Left renal pelvis (tissue), 4 donors: Measurements from ENCODE around the gene SLCO2B1. TPM values are rescaled to one million over a fixed set of nuclear protein-coding genes. Genes with fewer than 3 reads are reported as not detected.

Experiments
- DNase-seq, 4 donors: peaks; one replicate each; pipeline ENCODE4 v3.0.0-alpha.2; 2013; ENCODE audit warnings: low read depth in 4 of 4, low spot score in 3 of 4
- polyA plus RNA-seq, 4 donors: library from polyadenylated mRNA; unstranded; fragments of 120-200 nt; gene quantifications; one replicate each; pipeline ENCODE4 v1.2.1, GENCODE V29; 2013; ENCODE audit not compliant: insufficient read length in 4 of 4

The SLCO2B1 gene
- polyA plus RNA-seq, 4 donors: 6.3 to 10.3 (median 9.3) TPM

DNA sequence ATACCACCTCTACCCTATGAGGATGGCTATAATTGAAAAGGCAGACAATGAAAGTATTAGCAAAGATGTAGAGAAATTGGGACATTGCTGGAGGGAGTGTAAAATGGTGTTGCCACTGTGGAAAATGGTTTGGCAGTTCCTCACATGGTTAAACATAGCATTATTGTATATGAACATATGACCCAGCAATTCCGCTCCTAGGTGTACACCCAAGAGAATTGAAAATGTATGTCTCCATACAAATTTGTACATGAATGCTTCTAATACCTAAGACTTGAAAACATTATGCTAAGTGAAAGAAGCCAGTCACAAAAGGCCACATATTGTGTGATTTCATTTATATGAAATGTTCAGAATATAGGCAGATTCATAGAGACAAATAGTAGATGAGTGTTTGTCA is 10.0 kb downstream of the SLCO2B1 start:
- DNase-seq: no peak

DNA sequence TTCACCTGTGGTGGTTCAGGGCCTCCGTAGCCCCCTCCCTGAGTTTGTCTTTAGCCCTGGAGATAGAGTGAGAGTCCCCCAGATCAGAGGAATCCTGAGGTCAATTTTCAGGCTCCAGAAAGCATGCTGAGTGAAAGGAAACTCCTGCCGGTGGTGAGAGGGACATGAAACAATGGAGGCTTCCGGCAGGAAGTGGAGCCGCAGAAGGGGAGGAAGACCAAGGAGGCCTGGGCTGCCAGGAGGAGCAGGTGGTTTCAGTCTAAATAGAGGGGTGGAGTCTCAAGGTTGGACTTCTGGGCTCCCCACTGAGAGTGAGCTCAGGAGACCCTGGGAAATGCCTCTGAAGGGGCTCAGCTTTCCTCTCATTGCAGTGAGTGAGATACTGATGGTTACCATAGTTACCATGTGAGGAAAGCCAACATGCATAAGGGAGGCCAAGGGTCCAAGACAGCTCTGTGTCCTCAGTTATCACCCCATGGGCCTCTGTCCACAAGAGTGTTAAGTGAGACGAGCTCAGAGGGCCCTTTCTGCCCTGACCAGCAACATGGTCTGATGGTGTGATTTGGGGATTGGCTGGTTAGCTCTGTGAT is 10.7 kb downstream of the SLCO2B1 start:
- DNase-seq: no peak

DNA sequence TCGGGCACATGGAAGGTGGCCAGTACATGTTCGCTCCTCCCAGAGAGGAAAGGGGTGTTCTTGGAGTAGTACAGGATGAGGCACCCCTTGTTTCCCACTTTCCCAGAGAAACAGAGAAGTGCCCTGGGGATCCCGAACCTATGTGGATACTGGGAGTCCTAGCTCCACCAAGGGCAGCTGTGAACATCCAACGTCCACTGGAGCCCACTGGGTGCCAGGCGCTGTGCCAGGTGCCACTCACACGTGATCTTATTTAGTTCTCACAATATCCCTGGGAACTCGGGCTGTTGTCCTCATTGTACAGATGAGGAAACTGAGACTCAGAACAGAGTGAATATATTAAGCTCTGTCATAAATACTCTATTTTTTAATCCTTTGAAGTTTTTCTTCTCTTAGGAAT is 12.0 kb downstream of the SLCO2B1 start:
- no peak for DNase-seq

DNA sequence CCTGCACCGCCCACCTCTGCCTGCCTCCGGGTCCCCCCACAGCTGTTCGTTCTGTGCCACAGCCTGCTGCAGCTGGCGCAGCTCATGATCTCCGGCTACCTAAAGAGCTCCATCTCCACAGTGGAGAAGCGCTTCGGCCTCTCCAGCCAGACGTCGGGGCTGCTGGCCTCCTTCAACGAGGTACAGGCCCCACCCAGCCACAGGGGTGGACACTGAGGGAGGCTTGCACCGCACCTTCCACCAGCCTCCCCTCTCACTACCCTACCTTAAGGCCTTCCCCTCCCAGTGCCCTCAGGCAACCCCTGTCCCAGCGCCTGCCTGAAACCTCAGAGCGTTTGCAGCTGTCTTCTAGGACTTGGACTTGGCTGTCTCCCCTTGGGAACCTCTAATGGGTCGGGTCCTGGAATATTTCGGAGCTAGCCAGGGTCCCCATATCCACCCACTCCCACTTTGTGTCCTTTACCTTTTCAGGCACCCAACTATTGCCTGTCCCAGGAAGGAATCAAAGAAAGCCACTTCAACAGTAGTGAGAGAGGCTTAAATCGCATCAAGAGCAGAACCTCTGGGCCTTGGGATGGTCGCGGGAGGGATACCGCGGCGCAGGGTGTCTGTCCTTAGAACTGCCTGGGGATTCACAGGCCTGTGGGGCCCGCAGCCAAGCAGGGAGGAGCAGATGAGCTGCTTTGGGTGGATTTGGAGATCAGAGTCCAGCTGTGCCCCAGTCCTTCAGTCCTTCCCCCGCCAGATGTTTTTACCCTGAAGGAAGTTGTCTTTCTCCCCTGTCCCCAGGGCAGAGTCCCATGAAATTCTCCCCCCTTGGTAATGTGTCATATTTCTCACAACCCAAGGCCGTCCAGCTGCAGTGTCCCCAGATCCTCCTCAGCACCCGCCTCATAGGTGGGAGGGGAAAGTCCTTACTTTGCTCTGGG is 13.3 kb downstream of the SLCO2B1 start:
- no peak for DNase-seq

DNA sequence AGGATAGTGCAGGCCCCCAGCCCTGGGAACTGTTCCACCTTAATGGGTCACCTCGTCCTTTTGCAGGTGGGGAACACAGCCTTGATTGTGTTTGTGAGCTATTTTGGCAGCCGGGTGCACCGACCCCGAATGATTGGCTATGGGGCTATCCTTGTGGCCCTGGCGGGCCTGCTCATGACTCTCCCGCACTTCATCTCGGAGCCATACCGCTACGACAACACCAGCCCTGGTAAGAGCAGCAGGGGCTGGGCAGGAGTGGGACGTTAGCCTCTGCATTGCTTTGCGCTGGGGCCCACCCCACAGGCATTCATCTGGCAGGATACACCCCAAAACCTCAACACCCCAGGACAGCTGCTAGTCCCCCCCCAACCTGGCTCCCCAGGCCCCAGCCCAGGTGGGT is 14.8 kb downstream of the SLCO2B1 start:
- DNase-seq: no peak

DNA sequence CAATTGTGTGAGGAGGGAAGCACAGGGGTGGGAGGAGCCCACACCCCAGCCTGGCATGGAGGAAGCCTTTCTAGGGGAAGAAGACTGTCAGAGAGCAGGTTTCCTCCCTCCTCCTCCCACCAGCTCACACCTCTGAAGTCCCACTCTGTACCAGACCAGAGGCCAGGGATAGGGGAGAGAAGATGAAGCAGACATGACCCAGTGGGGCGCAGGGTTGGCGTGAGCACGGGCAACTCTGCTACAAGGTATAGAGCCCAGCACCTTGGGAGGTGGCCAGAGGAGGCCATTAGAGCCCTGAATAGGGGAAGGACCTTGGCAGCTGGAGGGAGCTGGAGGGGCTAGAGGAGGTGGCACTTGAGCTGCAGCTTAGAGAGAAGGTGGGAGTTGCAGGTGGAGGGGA is 15.9 kb downstream of the SLCO2B1 start:
- no peak for DNase-seq

DNA sequence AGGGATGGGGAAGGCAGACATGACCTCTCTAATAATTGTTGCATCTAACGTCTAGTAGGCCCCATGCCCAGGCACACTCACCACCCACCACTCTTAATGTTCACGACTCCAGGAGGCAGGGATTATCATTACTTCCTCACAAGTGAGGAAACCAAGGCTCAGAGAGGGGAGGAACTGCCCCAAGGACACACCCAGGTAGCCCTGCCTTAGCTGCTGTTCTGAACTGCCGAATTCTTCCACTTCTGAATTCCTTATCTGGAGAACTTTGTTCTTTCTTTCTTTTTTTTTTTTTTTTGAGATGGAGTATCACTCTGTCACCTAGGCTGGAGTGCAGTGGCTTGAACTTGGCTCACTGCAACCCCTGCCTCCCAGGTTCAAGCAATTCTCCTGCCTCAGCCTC is 16.7 kb downstream of the SLCO2B1 start:
- DNase-seq: no peak

DNA sequence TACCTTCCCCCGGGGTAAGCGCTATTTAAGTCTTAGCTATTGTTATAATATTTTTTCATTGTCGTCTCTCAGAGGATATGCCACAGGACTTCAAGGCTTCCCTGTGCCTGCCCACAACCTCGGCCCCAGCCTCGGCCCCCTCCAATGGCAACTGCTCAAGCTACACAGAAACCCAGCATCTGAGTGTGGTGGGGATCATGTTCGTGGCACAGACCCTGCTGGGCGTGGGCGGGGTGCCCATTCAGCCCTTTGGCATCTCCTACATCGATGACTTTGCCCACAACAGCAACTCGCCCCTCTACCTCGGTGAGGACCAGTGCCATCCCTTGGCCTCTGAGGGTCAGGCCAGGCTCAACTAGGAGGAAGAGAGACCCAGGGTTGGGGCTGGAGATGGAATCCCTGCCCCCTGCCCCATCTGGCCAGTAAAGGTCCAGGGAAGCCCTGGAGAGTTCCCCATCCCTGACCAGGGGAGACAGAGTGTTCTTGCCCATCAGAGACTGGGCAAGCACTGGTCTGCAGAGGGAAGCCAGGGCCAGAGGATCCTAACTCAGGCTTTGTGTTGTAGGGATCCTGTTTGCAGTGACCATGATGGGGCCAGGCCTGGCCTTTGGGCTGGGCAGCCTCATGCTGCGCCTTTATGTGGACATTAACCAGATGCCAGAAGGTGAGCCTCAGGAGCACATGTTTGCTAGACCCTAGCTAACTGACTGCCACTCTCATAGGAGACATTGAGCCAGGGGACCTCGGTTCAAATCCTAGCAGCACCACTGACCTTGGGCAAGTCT is 18.4 kb downstream of the SLCO2B1 start:
- no peak for DNase-seq

DNA sequence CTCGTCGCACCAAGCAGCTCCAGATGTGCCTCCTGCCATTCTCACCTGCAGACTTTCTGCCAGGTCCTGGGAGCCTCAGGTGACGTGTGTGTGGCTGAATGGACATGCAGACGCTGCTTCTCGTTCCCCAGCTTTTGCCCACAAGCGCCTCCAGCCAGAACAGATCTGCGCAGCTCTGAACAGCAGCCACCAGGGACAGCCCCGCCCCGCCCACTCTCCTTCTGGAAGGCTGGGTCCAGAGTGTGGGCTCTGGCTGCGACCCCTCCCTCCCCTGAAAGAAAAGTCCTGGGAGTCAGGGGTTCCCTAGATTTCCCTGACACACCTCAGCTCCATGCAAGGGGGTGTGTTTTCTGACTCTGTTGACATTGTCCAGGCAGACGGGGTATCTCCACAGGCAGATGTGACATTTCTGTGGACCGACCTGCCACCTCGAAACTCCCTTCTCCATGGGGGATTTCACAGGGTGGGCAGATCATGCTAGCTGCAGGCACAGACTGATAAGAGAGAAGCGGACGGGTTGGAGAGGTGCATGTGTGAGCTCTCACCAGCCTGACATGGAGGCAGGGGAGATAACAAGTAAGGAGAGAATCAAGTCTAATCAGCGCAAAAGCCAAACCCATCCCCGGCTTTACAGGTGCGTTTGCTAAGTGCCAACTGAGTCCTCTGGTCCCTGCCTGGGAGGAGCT is 19.8 kb downstream of the SLCO2B1 start:
- no peak for DNase-seq

DNA sequence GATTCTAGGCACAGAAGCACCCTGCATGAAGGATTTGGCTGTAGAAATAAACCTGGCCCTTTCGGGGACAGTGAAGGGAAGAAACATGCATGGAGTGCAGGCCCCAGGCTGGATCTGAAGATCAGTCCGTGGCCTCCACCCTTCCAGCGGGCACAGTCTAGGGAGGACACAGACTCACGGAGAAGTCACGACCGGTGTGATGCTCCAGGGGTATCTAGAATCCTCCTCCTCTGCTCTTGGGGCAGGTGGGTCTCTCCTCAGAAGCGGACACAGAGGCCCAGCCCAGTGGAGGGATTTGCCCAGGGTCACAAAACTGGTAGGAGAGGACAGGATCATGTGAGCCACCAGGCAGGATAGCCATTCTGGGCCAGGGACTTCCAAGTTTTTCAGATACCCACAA is 22.4 kb downstream of the SLCO2B1 start:
- DNase-seq: no peak

DNA sequence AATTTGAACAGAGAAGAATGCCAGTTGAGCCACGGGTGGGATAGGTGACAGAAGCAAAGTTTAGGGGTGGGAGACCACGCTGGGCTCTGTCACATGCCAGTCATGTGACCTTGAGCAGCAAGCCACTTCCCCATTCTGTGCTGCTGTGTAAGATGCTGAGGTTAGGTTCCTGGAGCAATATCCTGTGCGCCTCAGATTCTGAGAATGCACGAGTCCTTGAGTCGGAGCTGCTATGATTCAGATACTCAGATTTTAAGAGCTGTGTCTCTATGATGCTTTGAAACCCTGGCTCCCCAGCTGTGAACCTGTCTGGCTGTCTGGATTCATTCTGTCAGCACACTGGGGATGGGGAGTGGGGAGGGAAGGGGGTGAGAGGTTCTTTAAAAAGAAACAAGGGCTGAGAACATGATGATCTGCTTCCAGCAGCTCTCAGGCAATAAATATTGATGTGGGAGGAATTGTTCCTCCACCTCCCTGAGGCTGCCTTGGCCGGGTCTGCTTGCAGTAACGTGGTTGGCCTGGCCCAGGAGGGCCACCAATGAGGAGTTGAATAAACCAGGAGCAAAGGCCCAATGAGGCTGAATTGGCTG is 24.0 kb downstream of the SLCO2B1 start:
- DNase-seq: no peak

DNA sequence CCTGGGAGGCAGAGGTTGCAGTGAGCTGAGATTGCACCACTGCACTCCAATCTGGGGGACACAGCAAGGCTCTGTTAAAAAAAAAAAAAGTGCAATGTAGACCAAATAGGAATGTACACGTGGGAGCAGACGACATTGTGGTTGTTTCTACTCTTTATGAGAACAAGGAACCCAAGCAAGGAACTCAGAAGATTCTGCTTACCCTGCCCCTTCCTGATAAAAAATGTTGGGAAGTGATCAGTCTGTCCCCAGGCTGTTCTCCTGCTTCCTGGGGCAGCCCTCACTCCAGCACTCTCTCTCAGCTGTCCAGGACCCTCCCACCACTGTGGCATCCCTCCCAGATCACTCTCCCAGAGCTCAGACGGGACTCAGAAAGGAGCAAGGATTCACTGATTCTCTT is 31.8 kb downstream of the SLCO2B1 start:
- DNase-seq: no peak

DNA sequence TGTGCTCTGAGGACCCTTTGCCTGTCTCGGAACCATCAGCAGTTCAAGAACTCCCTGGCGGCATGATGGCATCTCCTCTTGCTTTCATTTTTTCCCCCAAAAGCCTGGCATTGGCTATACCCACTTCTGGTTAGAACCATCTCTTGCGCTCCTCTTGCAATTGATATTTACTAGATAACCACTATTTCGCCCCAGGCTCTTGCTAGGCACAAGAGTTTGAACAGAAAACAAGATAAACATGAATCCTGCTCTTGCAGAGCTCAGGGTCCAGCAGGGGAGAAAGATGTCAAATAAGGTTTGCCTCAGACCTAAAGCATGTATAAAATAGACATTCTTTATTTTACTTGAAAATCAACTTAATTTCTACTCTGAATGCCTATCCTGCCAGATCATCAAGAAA is 33.1 kb downstream of the SLCO2B1 start:
- no peak for DNase-seq

DNA sequence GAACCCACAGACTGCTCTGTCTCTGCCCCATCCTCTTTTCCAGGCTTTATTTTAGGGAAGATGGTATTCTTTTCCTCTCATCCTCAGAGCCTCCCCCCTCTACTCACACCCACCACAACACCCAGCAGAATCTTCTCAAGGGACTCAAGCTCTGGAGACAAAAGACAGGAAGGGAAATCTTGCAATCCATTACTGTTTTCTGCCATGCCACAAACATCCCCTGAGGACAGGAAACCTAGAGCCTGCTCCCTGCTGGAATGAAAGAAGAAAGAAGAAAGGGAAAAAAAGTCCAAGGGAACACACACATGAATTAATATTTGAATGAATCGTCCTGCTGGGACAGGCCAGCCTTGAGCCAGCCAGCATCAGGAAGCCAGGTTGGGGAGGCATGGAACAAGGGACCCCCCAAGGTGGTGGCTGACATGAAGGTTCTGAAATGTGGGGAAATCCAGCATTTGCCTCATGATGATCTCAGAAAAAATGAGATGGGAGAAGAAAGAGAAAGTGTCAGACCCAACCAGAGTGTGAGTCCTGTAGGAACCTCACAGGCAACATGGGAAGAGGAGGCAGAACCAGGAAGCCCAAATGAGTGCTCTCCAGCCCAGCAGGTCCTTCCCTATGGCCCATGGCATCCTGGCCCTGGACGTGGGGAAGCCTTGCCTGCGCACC is 34.0 kb downstream of the SLCO2B1 start:
- no peak for DNase-seq

DNA sequence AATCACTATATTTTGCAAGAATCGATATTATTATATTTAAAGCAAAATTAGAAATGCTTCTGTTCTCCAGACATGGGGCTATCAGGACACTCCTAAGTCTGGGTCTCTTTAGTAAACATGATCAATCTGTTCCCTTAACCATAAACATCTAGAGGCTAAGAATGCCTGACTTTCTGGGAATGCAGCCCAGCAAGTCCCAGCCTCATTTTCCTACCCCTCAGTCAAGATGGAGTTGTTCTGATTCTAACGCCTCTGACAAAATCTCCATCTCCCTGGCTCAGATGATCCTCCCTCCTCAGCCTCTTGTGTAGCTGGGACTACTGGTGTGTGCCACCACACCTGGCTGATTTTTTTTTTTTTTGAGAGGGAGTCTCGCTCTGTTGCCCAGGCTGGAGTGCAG is 35.0 kb downstream of the SLCO2B1 start:
- DNase-seq: no peak

DNA sequence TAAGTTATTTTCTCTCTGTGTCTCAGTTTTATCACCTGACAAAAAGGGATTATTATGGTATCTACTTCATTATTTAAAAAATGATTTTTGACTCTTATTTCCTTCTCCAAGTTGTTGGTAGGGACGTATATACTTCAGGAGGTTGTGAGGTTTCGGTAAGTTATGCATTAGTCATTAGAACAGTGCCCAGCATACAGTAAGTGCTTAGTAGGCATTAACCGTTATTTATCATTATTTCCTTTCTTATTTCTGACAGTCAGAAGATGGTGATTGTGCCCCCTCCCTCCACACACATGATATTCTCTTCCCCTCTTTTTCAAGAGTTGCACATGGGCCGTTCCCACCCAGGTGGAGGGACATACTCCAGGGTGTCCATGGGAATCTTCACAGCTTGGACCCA is 36.1 kb downstream of the SLCO2B1 start:
- no peak for DNase-seq

DNA sequence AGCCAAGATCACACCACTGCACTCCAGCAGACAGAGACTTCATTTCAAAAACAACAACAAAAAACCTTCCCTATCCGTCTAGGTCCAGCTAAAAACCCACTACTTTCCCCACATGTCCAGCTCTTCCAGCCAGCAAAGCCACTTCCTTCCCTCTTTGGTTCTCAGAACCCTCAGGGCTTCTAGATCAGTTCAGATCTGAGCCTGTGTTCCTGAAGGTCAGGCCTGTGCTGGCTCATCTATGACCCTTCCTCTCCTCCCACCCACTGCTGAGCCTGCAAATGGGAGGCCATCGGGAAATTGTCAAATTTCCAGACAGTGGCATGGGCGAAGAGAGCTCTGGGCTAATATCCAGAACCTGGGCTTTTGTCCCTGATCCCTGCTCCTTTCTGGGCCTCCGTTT is 37.8 kb downstream of the SLCO2B1 start:
- DNase-seq: no peak

DNA sequence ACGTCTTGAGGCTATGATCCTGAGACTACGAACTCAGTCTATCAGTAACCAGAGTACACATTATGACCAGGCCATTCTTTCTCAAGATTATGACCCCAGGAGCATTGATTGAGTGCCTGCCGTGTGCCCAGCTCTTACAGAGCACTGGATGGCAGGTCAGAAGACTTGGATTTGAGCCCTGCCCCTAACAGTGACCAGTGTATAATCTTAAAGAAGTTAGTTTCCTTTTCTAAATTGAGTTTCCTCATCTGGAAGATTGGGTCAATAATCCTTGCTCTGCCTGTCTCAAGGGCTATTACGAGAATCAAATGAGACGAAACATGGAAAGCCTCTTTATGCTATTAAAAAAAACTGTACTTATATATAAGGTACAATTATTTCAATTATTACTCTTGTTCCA is 38.2 kb downstream of the SLCO2B1 start:
- DNase-seq: no peak

DNA sequence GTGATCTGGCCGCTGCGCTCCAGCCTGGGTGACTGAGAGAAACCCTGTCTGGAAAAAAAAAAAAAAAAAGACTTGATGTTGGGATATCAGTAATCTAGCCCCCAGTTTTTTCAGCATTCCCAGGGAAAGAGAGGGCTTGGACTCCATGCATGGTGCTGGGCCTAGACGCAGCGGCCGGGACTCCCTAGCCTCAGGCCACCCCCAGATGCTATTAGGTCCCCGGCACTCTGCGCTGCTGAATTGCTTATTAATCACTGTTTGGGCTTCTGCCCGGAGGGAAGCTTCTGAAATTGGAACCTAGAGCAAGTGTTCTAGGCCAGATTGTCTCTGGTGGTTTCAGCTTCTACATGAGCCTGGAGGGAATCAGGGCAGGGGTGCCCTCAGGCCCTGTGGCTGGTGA is 39.0 kb downstream of the SLCO2B1 start:
- DNase-seq: no peak
